ENCODE data around the gene NOL12. TPM values are rescaled to one million over a fixed set of nuclear protein-coding genes. Genes with fewer than 3 reads are reported as not detected.
"Not testable (repeated sequence)": the region's sequence is repeated elsewhere in the genome, so short reads cannot be mapped to it uniquely, and the experiment has no call there.

The NOL12 gene
- total and polyA plus RNA-seq, 4 experiments from 2014 or later, result 38.8 to 52.0 (median 51.0) TPM

- Histone ChIP-seq H3K9me3 (ENCODE audit: control insufficient read depth in 1 of 2, low read length in 2 of 2) (no peaks in the 10 kb centered on the region), H3K27ac (ENCODE audit: low read depth, low read length) (no peak overlapping the region), H3K36me3 (ENCODE audit: insufficient read depth, low read length) (no peaks in the 10 kb centered on the region), H3K4me3 (ENCODE audit: low read length in 2 of 2) (no peak overlapping the region), H3K27me3 (ENCODE audit: insufficient read depth, low read length) (no peaks in the 10 kb centered on the region), H3K4me1 (ENCODE audit: insufficient read depth, low read length) (no peaks in the 10 kb centered on the region)
- ChIA-PET CTCF (ENCODE audit: partially characterized antibody) (interaction anchor here (1.1 kb wide), 1 partner anchor 15 kb away, joined by 3 read pairs; no protein-coding TSS in a partner anchor), POLR2A (ENCODE audit: partially characterized antibody) (no interaction called here)
- no peaks in the 10 kb centered on the region for H3K4me1 Mint-ChIP-seq
- H3K9me3 Mint-ChIP-seq, result no peaks in the 10 kb centered on the region
- intact Hi-C loops (cut with micrococcal nuclease), result no loop called here
- peaks cover 3 to 7% of the 10 kb centered on the region in 2 donors for H3K36me3 Mint-ChIP-seq
- no peaks in the 10 kb centered on the region for H3K27me3 Mint-ChIP-seq
- no peak for DNase-seq
- no peak overlapping the region for H3K27ac Mint-ChIP-seq
- no peak overlapping the region for H3K4me3 Mint-ChIP-seq
These were observed 24.5 kb downstream of the NOL12 start for GRCh38 chr22:37710675-37711074.

GRCh38 chr22:37711490-37711889 is 25.3 kb downstream of the NOL12 start:
- Histone ChIP-seq H3K9me3 (ENCODE audit: control insufficient read depth in 1 of 2, low read length in 2 of 2) (no peaks in the 10 kb centered on the region), H3K27ac (ENCODE audit: low read depth, low read length) (no peak overlapping the region), H3K4me3 (ENCODE audit: low read length in 2 of 2) (no peak overlapping the region), H3K27me3 (ENCODE audit: insufficient read depth, low read length) (no peaks in the 10 kb centered on the region), H3K4me1 (ENCODE audit: insufficient read depth, low read length) (no peaks in the 10 kb centered on the region), H3K36me3 (ENCODE audit: insufficient read depth, low read length) (no peaks in the 10 kb centered on the region)
- POLR2A ChIA-PET (ENCODE audit: partially characterized antibody), result interaction anchor here (0.6 kb wide), 1 partner anchor 1293 kb away, joined by 4 read pairs; no protein-coding TSS in a partner anchor
- CTCF ChIA-PET (ENCODE audit: partially characterized antibody), result no interaction called here
- peaks cover under 1 to 2% of the 10 kb centered on the region in 2 donors for H3K36me3 Mint-ChIP-seq
- DNase-seq, result no peak
- no peaks in the 10 kb centered on the region for H3K27me3 Mint-ChIP-seq
- no peaks in the 10 kb centered on the region for H3K9me3 Mint-ChIP-seq
- no peaks in the 10 kb centered on the region for H3K4me1 Mint-ChIP-seq
- intact Hi-C loops (cut with micrococcal nuclease), result no loop called here
- H3K4me3 Mint-ChIP-seq, result no peak overlapping the region
- no peak overlapping the region for H3K27ac Mint-ChIP-seq

GRCh38 chr22:37713761-37714160 is 27.6 kb downstream of the NOL12 start:
- no peaks in the 10 kb centered on the region for H3K27me3 Mint-ChIP-seq
- Histone ChIP-seq H3K27me3 (ENCODE audit: insufficient read depth, low read length) (no peaks in the 10 kb centered on the region), H3K27ac (ENCODE audit: low read depth, low read length) (no peak overlapping the region), H3K4me3 (ENCODE audit: low read length in 2 of 2) (no peak overlapping the region), H3K9me3 (ENCODE audit: control insufficient read depth in 1 of 2, low read length in 2 of 2) (no peaks in the 10 kb centered on the region), H3K36me3 (ENCODE audit: insufficient read depth, low read length) (no peaks in the 10 kb centered on the region), H3K4me1 (ENCODE audit: insufficient read depth, low read length) (no peaks in the 10 kb centered on the region)
- ChIA-PET CTCF (ENCODE audit: partially characterized antibody) (no interaction called here), POLR2A (ENCODE audit: partially characterized antibody) (no interaction called here)
- peaks cover 3 to 12% of the 10 kb centered on the region in 2 donors for H3K36me3 Mint-ChIP-seq
- intact Hi-C loops (cut with micrococcal nuclease), result no loop called here
- H3K27ac Mint-ChIP-seq, result no peak overlapping the region
- DNase-seq, result no peak
- H3K4me1 Mint-ChIP-seq, result no peaks in the 10 kb centered on the region
- no peaks in the 10 kb centered on the region for H3K9me3 Mint-ChIP-seq
- no peak overlapping the region for H3K4me3 Mint-ChIP-seq

DNA sequence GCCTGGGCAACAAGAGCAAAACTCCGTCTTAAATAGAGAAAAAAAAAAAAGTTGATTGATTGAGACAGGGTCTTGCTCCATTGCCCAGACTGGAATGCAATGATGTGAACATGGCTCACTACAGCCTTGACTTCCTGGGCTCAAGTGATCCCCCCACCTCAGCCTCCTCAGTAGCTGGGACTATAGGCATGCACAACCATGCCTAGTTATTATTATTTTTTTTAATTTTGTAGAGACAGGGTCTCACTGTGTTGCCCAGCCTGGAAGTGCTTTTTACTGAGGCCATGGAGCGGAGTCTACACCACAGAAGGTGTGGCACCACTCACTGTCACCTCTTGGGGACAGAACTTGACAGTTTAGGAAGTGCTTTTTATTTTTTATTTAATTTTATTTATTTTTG is 28.5 kb downstream of the NOL12 start:
- Mint-ChIP-seq H3K4me3 (no peak overlapping the region), H3K9me3 (no peaks in the 10 kb centered on the region), H3K4me1 (no peaks in the 10 kb centered on the region), H3K36me3 (peaks cover 3 to 12% of the 10 kb centered on the region in 2 donors), H3K27ac (no peak overlapping the region), H3K27me3 (no peaks in the 10 kb centered on the region)
- H3K4me3 ChIP-seq (ENCODE audit: low read length in 2 of 2), result no peak overlapping the region
- DNase-seq, result no peak
- no peaks in the 10 kb centered on the region for H3K27me3 ChIP-seq (ENCODE audit: insufficient read depth, low read length)
- POLR2A ChIA-PET (ENCODE audit: partially characterized antibody), result no interaction called here
- H3K4me1 ChIP-seq (ENCODE audit: insufficient read depth, low read length), result no peaks in the 10 kb centered on the region
- intact Hi-C loops (cut with micrococcal nuclease), result no loop called here
- CTCF ChIA-PET (ENCODE audit: partially characterized antibody), result no interaction called here
- H3K9me3 ChIP-seq (ENCODE audit: control insufficient read depth in 1 of 2, low read length in 2 of 2), result no peaks in the 10 kb centered on the region
- no peaks in the 10 kb centered on the region for H3K36me3 ChIP-seq (ENCODE audit: insufficient read depth, low read length)
- H3K27ac ChIP-seq (ENCODE audit: low read depth, low read length), result no peak overlapping the region

- POLR2A ChIA-PET (ENCODE audit: partially characterized antibody), result no interaction called here
- CTCF ChIA-PET (ENCODE audit: partially characterized antibody), result no interaction called here
These were observed 29.6 kb downstream of the NOL12 start for GRCh38 chr22:37715760-37716159.

GRCh38 chr22:37716708-37717107 is 30.6 kb downstream of the NOL12 start:
- Histone ChIP-seq H3K27me3 (ENCODE audit: insufficient read depth, low read length) (no peaks in the 10 kb centered on the region), H3K36me3 (ENCODE audit: insufficient read depth, low read length) (no peaks in the 10 kb centered on the region), H3K4me1 (ENCODE audit: insufficient read depth, low read length) (no peaks in the 10 kb centered on the region), H3K27ac (ENCODE audit: low read depth, low read length) (no peak overlapping the region), H3K4me3 (ENCODE audit: low read length in 2 of 2) (no peak overlapping the region), H3K9me3 (ENCODE audit: control insufficient read depth in 1 of 2, low read length in 2 of 2) (no peaks in the 10 kb centered on the region)
- no peaks in the 10 kb centered on the region for H3K9me3 Mint-ChIP-seq
- no peak overlapping the region for H3K4me3 Mint-ChIP-seq
- no peak for DNase-seq
- ChIA-PET CTCF (ENCODE audit: partially characterized antibody) (no interaction called here), POLR2A (ENCODE audit: partially characterized antibody) (no interaction called here)
- H3K4me1 Mint-ChIP-seq, result no peaks in the 10 kb centered on the region
- intact Hi-C loops (cut with micrococcal nuclease), result no loop called here
- H3K27ac Mint-ChIP-seq, result no peak overlapping the region
- H3K27me3 Mint-ChIP-seq, result no peaks in the 10 kb centered on the region
- peaks cover 1 to 12% of the 10 kb centered on the region in 2 donors for H3K36me3 Mint-ChIP-seq

More at GRCh38 chr22:37715760-37716159, 29.6 kb downstream of the NOL12 start:
- no peaks in the 10 kb centered on the region for H3K27me3 Mint-ChIP-seq
- Histone ChIP-seq H3K27ac (ENCODE audit: low read depth, low read length) (no peak overlapping the region), H3K27me3 (ENCODE audit: insufficient read depth, low read length) (no peaks in the 10 kb centered on the region), H3K4me1 (ENCODE audit: insufficient read depth, low read length) (no peaks in the 10 kb centered on the region), H3K9me3 (ENCODE audit: control insufficient read depth in 1 of 2, low read length in 2 of 2) (no peaks in the 10 kb centered on the region), H3K36me3 (ENCODE audit: insufficient read depth, low read length) (no peaks in the 10 kb centered on the region), H3K4me3 (ENCODE audit: low read length in 2 of 2) (no peak overlapping the region)
- H3K36me3 Mint-ChIP-seq, result peaks cover 1 to 12% of the 10 kb centered on the region in 2 donors
- DNase-seq, result no peak
- H3K9me3 Mint-ChIP-seq, result no peaks in the 10 kb centered on the region
- H3K4me3 Mint-ChIP-seq, result no peak overlapping the region
- intact Hi-C loops (cut with micrococcal nuclease), result no loop called here
- no peaks in the 10 kb centered on the region for H3K4me1 Mint-ChIP-seq
- H3K27ac Mint-ChIP-seq, result no peak overlapping the region

- not testable (repeated sequence) for DNase-seq
These were observed 31.1 kb downstream of the NOL12 start for GRCh38 chr22:37717235-37717634.

DNA sequence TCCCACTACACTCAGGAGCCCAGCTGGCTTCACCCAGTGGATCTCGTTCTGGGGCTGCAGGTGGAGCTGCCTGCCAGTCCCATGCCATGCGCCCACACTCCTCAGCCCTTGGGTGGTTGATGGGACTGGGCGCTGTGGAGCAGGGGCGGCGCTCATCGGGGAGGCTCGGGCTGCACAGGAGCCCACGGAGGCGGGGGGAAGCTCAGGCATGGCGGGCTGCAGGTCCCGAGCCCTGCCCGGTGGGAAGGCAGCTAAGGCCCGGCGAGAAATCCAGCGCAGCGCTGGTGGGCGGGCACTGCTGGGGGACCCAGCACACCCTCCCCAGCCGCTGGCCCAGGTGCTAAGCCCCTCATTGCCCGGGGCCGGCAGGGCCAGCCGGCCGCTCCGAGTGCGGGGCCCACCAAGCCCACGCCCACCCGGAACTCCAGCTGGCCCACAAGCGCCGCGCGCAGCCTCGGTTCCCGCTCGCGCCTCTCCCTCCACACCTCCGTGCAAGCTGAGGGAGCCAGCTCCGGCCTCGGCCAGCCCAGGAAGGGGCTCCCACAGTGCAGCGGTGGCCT is 31.7 kb downstream of the NOL12 start:
- H3K4me3 Mint-ChIP-seq; H3K27me3 ChIP-seq (ENCODE audit: insufficient read depth, low read length); H3K9me3 Mint-ChIP-seq; intact Hi-C loops (cut with micrococcal nuclease); H3K4me1 Mint-ChIP-seq; H3K9me3 ChIP-seq (ENCODE audit: control insufficient read depth in 1 of 2, low read length in 2 of 2); H3K27ac ChIP-seq (ENCODE audit: low read depth, low read length); DNase-seq; H3K27ac Mint-ChIP-seq; POLR2A ChIA-PET (ENCODE audit: partially characterized antibody); CTCF ChIA-PET (ENCODE audit: partially characterized antibody); H3K36me3 ChIP-seq (ENCODE audit: insufficient read depth, low read length); H3K4me3 ChIP-seq (ENCODE audit: low read length in 2 of 2); H3K27me3 Mint-ChIP-seq; H3K4me1 ChIP-seq (ENCODE audit: insufficient read depth, low read length): not testable (repeated sequence)
- H3K36me3 Mint-ChIP-seq, result peaks cover 1 to 12% of the 10 kb centered on the region in 2 donors

More at GRCh38 chr22:37717235-37717634, 31.1 kb downstream of the NOL12 start:
- H3K27ac Mint-ChIP-seq; H3K27me3 ChIP-seq (ENCODE audit: insufficient read depth, low read length); POLR2A ChIA-PET (ENCODE audit: partially characterized antibody); H3K27ac ChIP-seq (ENCODE audit: low read depth, low read length); intact Hi-C loops (cut with micrococcal nuclease); H3K9me3 Mint-ChIP-seq; H3K4me3 Mint-ChIP-seq; H3K4me1 Mint-ChIP-seq; H3K9me3 ChIP-seq (ENCODE audit: control insufficient read depth in 1 of 2, low read length in 2 of 2); H3K27me3 Mint-ChIP-seq; CTCF ChIA-PET (ENCODE audit: partially characterized antibody); H3K4me3 ChIP-seq (ENCODE audit: low read length in 2 of 2); H3K36me3 ChIP-seq (ENCODE audit: insufficient read depth, low read length); H3K4me1 ChIP-seq (ENCODE audit: insufficient read depth, low read length): not testable (repeated sequence)
- H3K36me3 Mint-ChIP-seq, result peaks cover 1 to 12% of the 10 kb centered on the region in 2 donors
